HepG2 (cell line): ENCODE data around the gene DEFB131B. TPM values are rescaled to one million over a fixed set of nuclear protein-coding genes. Genes with fewer than 3 reads are reported as not detected.

ENCODE experiments used
- ATF6 ChIP-seq: sonication (generic); formaldehyde crosslinking; conservative IDR thresholded peaks from 2 replicates; pipeline ENCODE4 v1.4.0; 2020; ENCODE audit warnings: missing genetic modification reagents
- CBFB ChIP-seq: sonication (generic); formaldehyde crosslinking; IDR thresholded peaks from 2 replicates; pipeline ENCODE4 v1.4.0; 2020; ENCODE audit warnings: missing genetic modification reagents
- CHD4 ChIP-seq: fragments of 200-600 bp; sonication (generic); IDR thresholded peaks from 2 replicates; pipeline ENCODE4 v1.7.0; 2017; ENCODE audit warnings: mild to moderate bottlenecking, low read length, borderline replicate concordance
- FOXO1 ChIP-seq: sonication (generic); formaldehyde crosslinking; IDR thresholded peaks from 2 replicates; pipeline ENCODE4 v1.4.0; 2020; ENCODE audit warnings: missing genetic modification reagents
- GTF2F1 ChIP-seq: fragments of 150-350 bp; IDR thresholded peaks from 2 replicates; pipeline ENCODE4 v1.6.1; 2014; ENCODE audit warnings: low read length
- HMGXB3 ChIP-seq: sonication (generic); formaldehyde crosslinking; IDR thresholded peaks from 2 replicates; pipeline ENCODE4 v1.4.0; 2020; ENCODE audit warnings: missing genetic modification reagents, borderline replicate concordance
- HNF4G ChIP-seq, 2 experiments: sonication (generic) in 1 of 2; formaldehyde crosslinking in 1 of 2; IDR thresholded peaks; 2 replicates each; pipeline versions ENCODE4 v1.4.0 to v1.6.1; 2011 to 2020; ENCODE audit warnings: borderline replicate concordance in 2 of 2, low read depth in 2 of 2, mild to moderate bottlenecking in 2 of 2, low read length in 1 of 2, missing genetic modification reagents in 1 of 2, moderate library complexity in 1 of 2
- IKZF4 ChIP-seq: sonication (generic); formaldehyde crosslinking; IDR thresholded peaks from 2 replicates; pipeline ENCODE4 v1.5.1; 2020; ENCODE audit warnings: borderline replicate concordance, mild to moderate bottlenecking, low read depth, missing genetic modification reagents; ENCODE audit errors: not compliant biosample characterization
- JARID2 ChIP-seq: sonication (generic); formaldehyde crosslinking; IDR thresholded peaks from 2 replicates; pipeline ENCODE4 v1.8.1; 2023; ENCODE audit warnings: missing genetic modification reagents, inconsistent platforms; ENCODE audit not compliant: insufficient replicate concordance
- KDM3A ChIP-seq: IDR thresholded peaks from 2 replicates; pipeline ENCODE4 v1.6.1; 2018; ENCODE audit warnings: low read depth, missing compliant biosample characterization
- MYC ChIP-seq: sonication (generic); formaldehyde crosslinking; IDR thresholded peaks from 2 replicates; pipeline ENCODE4 v1.9.0; 2021; ENCODE audit warnings: missing genetic modification reagents, borderline replicate concordance
- NFIC ChIP-seq: IDR thresholded peaks from 2 replicates; pipeline ENCODE4 v1.6.1; 2012; ENCODE audit warnings: mild to moderate bottlenecking, low read length, inconsistent platforms
- NR2F1 ChIP-seq, 2 experiments: fragments of 450-650 bp in 1 of 2; formaldehyde crosslinking in 1 of 2; IDR thresholded peaks; 2 replicates each; pipeline versions ENCODE4 v1.5.0 to v1.6.1; 2016 to 2020; ENCODE audit warnings: mild to moderate bottlenecking in 1 of 2, missing compliant biosample characterization in 1 of 2, missing genetic modification reagents in 1 of 2, moderate library complexity in 1 of 2
- TEAD3 ChIP-seq: optimal IDR thresholded peaks from 2 replicates; pipeline ENCODE3; 2016; ENCODE audit warnings: borderline replicate concordance
- U2AF1 ChIP-seq: fragments of 200-400 bp; formaldehyde crosslinking; optimal IDR thresholded peaks from 2 replicates; pipeline ENCODE3; 2017; ENCODE audit warnings: mild to moderate bottlenecking, low read depth, low read length
- ZBTB7A ChIP-seq: sonication (generic); formaldehyde crosslinking; IDR thresholded peaks from 2 replicates; pipeline ENCODE4 v1.8.0; 2022; ENCODE audit warnings: mild to moderate bottlenecking, missing genetic modification reagents
- ZFY ChIP-seq: sonication (generic); formaldehyde crosslinking; IDR thresholded peaks from 2 replicates; pipeline ENCODE4 v1.4.0; 2020; ENCODE audit warnings: missing genetic modification reagents
- ZMYM4 ChIP-seq: sonication (generic); formaldehyde crosslinking; IDR thresholded peaks from 2 replicates; pipeline ENCODE4 v1.8.1; 2023; ENCODE audit warnings: mild to moderate bottlenecking, missing genetic modification reagents
- ZNF230 ChIP-seq: sonication (generic); formaldehyde crosslinking; IDR thresholded peaks from 2 replicates; pipeline ENCODE4 v1.4.0; 2020; ENCODE audit warnings: mild to moderate bottlenecking, missing genetic modification reagents
- ZNF329 ChIP-seq: sonication (generic); formaldehyde crosslinking; IDR thresholded peaks from 2 replicates; pipeline ENCODE4 v1.9.0; 2021; ENCODE audit warnings: low read depth, mild to moderate bottlenecking, missing genetic modification reagents
- ZNF430 ChIP-seq: sonication (generic); formaldehyde crosslinking; IDR thresholded peaks from 2 replicates; pipeline ENCODE4 v1.9.0; 2021; ENCODE audit warnings: mild to moderate bottlenecking, missing genetic modification reagents
- ZNF703 ChIP-seq: sonication (generic); formaldehyde crosslinking; IDR thresholded peaks from 2 replicates; pipeline ENCODE4 v1.5.1; 2020; ENCODE audit warnings: missing genetic modification reagents, mild to moderate bottlenecking, moderate library complexity, borderline replicate concordance
- ZNF737 ChIP-seq: sonication (generic); formaldehyde crosslinking; IDR thresholded peaks from 2 replicates; pipeline ENCODE4 v1.5.0; 2020; ENCODE audit warnings: missing genetic modification reagents, mild to moderate bottlenecking, borderline replicate concordance
- ZNF83 ChIP-seq: sonication (generic); formaldehyde crosslinking; IDR thresholded peaks from 2 replicates; pipeline ENCODE4 v1.4.0; 2020; ENCODE audit warnings: missing genetic modification reagents, mild to moderate bottlenecking, borderline replicate concordance
- polyA plus RNA-seq, 8 experiments: library from polyadenylated mRNA; depleted of rRNA in 3 of 8; stranded (reverse) in 7 of 8; unstranded in 1 of 8; fragments of >200 nt; fragmentation: Illumina TruSeq in 4 of 8; extraction: Trizol in 4 of 8; gene quantifications; 2 replicates each; pipeline versions ENCODE4 v1.2.1 to v1.2.3, GENCODE V29; 2011 to 2016; ENCODE audit warnings: low read depth in 4 of 8, missing spikeins in 1 of 8, mixed read lengths in 1 of 8; ENCODE audit not compliant: insufficient read depth in 1 of 8
- total RNA-seq, 5 experiments: library from RNA; depleted of rRNA; stranded (reverse); fragments of >200 nt; fragmentation: Illumina TruSeq; extraction: Trizol; gene quantifications; 2 replicates each; pipeline ENCODE4 v1.2.3, GENCODE V29; 2016; ENCODE audit warnings: low read depth in 1 of 5

The DEFB131B gene
- total and polyA plus RNA-seq, 2 of the 13 experiments (the other 11 are each of a cell fraction or from before 2014, with no cell fraction given) = not detected

GRCh38 chr11:71928737-71929443 lies 50.6 kb downstream of the DEFB131B start, which contains the start of gene RNF121 (continued):
- TF ChIP-seq ATF6 (CRISPR knock-in tag) (no peak), ZNF230 (CRISPR knock-in tag) (0 out of 2 replicates have a peak, but pooled peaks have one; percentile 9), ZNF703 (CRISPR knock-in tag) (no peak), ZNF430 (CRISPR knock-in tag) (peak; percentile 68; the same call in 1 of the 2 replicates), TEAD3 (no peak), HMGXB3 (CRISPR knock-in tag) (no peak), JARID2 (no peak), ZNF737 (no peak), FOXO1 (CRISPR knock-in tag) (peak; percentile 17; the same call in 1 of the 2 replicates), CHD4 (0 out of 2 replicates have a peak, but pooled peaks have one; percentile 45), MYC (peak; percentile 64; the same call in 1 of the 2 replicates), U2AF1 (no peak), IKZF4 (CRISPR knock-in tag) (no peak), ZNF329 (no peak), NFIC (no peak), ZBTB7A (CRISPR knock-in tag) (no peak), KDM3A (CRISPR knock-in tag) (no peak), GTF2F1 (no peak), HNF4G (IDR thresholded peaks at IDR 0.05; ENCODE audit: borderline replicate concordance, low read depth, low read length) (no peak), HNF4G (CRISPR knock-in tag; IDR thresholded peaks at IDR 0.05; ENCODE audit: borderline replicate concordance, low read depth) (0 out of 2 replicates have a peak, but pooled peaks have one; percentile 6), NR2F1 (CRISPR knock-in tag; IDR thresholded peaks at IDR 0.05) (peak; percentile 27 to 80; a peak in 3 of 4 replicates), ZMYM4 (CRISPR knock-in tag) (peak; percentile 49; the same call in 1 of the 2 replicates), ZNF83 (CRISPR knock-in tag) (no peak), ZFY (CRISPR knock-in tag) (no peak), CBFB (0 out of 2 replicates have a peak, but pooled peaks have one; percentile 27)
